Measurements from ENCODE around the gene DNAJA4. TPM values are rescaled to one million over a fixed set of nuclear protein-coding genes. Genes with fewer than 3 reads are reported as not detected.

Gene DNAJA4
- polyA plus RNA-seq, 1 of the 3 experiments (the other 2 are of a cell fraction), result 0.03 TPM

DNA sequence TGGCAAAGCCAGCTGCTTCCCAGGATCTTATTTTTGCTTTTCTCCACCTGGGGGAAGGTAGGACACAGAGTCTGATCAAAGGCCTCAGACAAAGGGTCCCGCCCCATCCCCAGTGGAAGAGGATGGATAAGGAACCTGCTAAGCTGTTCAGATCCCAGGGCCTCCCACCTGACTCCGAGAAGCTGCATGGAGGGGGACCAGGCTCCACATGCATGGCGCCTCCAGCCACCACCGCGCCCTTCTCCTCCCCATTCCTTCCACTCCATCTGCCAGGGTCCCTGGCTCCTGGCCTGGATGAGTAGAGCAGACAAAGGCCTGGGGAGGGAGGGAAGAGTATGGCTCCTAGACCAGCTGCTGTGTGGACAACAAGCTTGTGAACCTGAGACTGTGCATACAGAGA lies 55.8 kb downstream of the DNAJA4 start:
- H3K79me2 ChIP-seq (ENCODE audit: insufficient read depth), result no peaks in the 10 kb centered on the region
- TF ChIP-seq NFIC (IDR thresholded peaks at IDR 0.05; ENCODE audit: borderline replicate concordance) (no peak), ELF1 (IDR thresholded peaks at IDR 0.05) (no peak)
- TF ChIP-seq, protein P1, sequence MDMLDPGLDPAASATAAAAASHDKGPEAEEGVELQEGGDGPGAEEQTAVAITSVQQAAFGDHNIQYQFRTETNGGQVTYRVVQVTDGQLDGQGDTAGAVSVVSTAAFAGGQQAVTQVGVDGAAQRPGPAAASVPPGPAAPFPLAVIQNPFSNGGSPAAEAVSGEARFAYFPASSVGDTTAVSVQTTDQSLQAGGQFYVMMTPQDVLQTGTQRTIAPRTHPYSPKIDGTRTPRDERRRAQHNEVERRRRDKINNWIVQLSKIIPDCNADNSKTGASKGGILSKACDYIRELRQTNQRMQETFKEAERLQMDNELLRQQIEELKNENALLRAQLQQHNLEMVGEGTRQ (IDR thresholded peaks at IDR 0.05; ENCODE audit: borderline replicate concordance, low read depth, low read length), result no peak
- H2AFZ ChIP-seq (ENCODE audit: low read depth), result no peak overlapping the region
- no peak overlapping the region for H3K9ac ChIP-seq
- H3K27me3 ChIP-seq (ENCODE audit: insufficient read depth), result no peaks in the 10 kb centered on the region
- 80% methylated on average over 2 of the region's 5 CpGs for WGBS (ENCODE audit: low lambda C conversion rate)
- H4K20me1 ChIP-seq (ENCODE audit: insufficient read depth), result no peaks in the 10 kb centered on the region
- no peak overlapping the region for H3K4me2 ChIP-seq
- H3K27ac ChIP-seq (ENCODE audit: low read depth in 2 of 2, low read length in 1 of 2), result no peak overlapping the region
- no peaks in the 10 kb centered on the region for H3F3A ChIP-seq (replicated peaks; ENCODE audit: insufficient read depth)
- DNase-seq, result no peak
- no peak overlapping the region for H3K4me3 ChIP-seq (ENCODE audit: low read depth in 2 of 2, low read length in 1 of 2)
- POLR2A ChIA-PET, result interaction anchor here (1.5 kb wide), 1 partner anchor 117 kb away, joined by 4 read pairs; the partner anchor contains the start of gene IREB2
- no peaks in the 10 kb centered on the region for H3K9me2 ChIP-seq
- CTCF ChIA-PET, result interaction anchor here (1.3 to 31.8 kb wide), 3 partner anchors 10 to 162 kb away, joined by 3 to 772 read pairs (median 41); no protein-coding TSS in a partner anchor
- no peaks in the 10 kb centered on the region for H3K9me3 ChIP-seq
- H3K36me3 ChIP-seq (replicated peaks in 1 of 2; ENCODE audit: control insufficient read depth in 1 of 2, insufficient read depth in 2 of 2, low read length in 1 of 2), result no peaks in the 10 kb centered on the region
- H3K4me1 ChIP-seq (ENCODE audit: control insufficient read depth in 1 of 2, insufficient read depth in 2 of 2, low read depth in 1 of 2, low read length in 1 of 2), result peaks cover 3 to 39% of the 10 kb centered on the region in 2 experiments; a peak in 2 of 4 replicates

DNA sequence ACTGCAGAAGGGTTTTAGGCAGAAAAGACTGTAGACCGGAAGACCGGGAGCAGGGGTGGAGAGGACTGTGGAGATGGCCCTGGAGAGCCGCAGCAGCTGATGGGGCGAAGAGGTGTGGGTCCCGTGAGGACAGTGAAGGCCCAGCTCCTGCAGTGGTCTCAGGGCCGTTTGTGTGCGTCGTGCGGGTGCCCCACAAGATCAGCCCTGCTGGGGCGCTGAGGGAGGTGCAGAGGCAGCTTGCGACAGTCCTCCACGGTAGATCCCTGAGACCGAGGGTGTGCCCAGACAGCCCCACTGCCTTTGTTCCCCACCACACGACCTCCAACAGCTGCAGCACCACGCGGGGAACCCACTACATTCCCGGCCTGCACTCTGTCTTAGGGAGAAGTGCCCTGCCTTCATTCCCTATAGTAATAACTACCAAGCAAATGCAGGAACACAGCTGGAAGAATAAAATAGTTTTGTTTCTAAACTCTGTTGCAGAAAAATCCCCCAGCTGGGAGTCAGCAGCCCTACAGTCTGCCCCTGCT lies 56.7 kb downstream of the DNAJA4 start:
- peaks cover 3 to 38% of the 10 kb centered on the region in 2 experiments; a peak in 2 of 4 replicates for H3K4me1 ChIP-seq (ENCODE audit: control insufficient read depth in 1 of 2, insufficient read depth in 2 of 2, low read depth in 1 of 2, low read length in 1 of 2)
- H3K4me2 ChIP-seq, result no peak overlapping the region
- no peak overlapping the region for H3K9ac ChIP-seq
- POLR2A ChIA-PET, result interaction anchor here (1.5 kb wide), 1 partner anchor 116 kb away, joined by 4 read pairs; the partner anchor contains the start of gene IREB2
- WGBS (ENCODE audit: low lambda C conversion rate), result 87% methylated on average over 11 of the region's 17 CpGs
- no peak overlapping the region; the same call in 1 of the 2 replicates for H2AFZ ChIP-seq (ENCODE audit: low read depth)
- DNase-seq, result no peak
- H3K27me3 ChIP-seq (ENCODE audit: insufficient read depth), result no peaks in the 10 kb centered on the region
- H3K79me2 ChIP-seq (ENCODE audit: insufficient read depth), result no peaks in the 10 kb centered on the region
- H3K9me3 ChIP-seq, result no peaks in the 10 kb centered on the region
- no peaks in the 10 kb centered on the region for H3F3A ChIP-seq (replicated peaks; ENCODE audit: insufficient read depth)
- no peaks in the 10 kb centered on the region for H4K20me1 ChIP-seq (ENCODE audit: insufficient read depth)
- H3K9me2 ChIP-seq, result no peaks in the 10 kb centered on the region
- CTCF ChIA-PET, result interaction anchor here (0.9 to 31.8 kb wide), 5 partner anchors 9 to 161 kb away, joined by 3 to 772 read pairs (median 4); no protein-coding TSS in a partner anchor
- no peak overlapping the region for H3K4me3 ChIP-seq (ENCODE audit: low read depth in 2 of 2, low read length in 1 of 2)
- H3K36me3 ChIP-seq (replicated peaks in 1 of 2; ENCODE audit: control insufficient read depth in 1 of 2, insufficient read depth in 2 of 2, low read length in 1 of 2), result no peaks in the 10 kb centered on the region
- H3K27ac ChIP-seq (ENCODE audit: low read depth in 2 of 2, low read length in 1 of 2), result no peak overlapping the region
- TF ChIP-seq YY1 (IDR thresholded peaks at IDR 0.05; ENCODE audit: low read depth) (no peak), EZH2phosphoT487 (IDR thresholded peaks at IDR 0.05; ENCODE audit: borderline replicate concordance, low read depth) (no peak), GABPA (IDR thresholded peaks at IDR 0.05; ENCODE audit: low read depth) (no peak), SIN3A (IDR thresholded peaks at IDR 0.05; ENCODE audit: borderline replicate concordance, low read depth, low read length) (no peak), CHD2 (IDR thresholded peaks at IDR 0.05; ENCODE audit: low read length, partially characterized antibody) (no peak), SMC3 (IDR thresholded peaks at IDR 0.05; ENCODE audit: low read depth, low read length) (no peak), MEF2A (IDR thresholded peaks at IDR 0.05; ENCODE audit: borderline replicate concordance, low read depth) (no peak), RXRA (IDR thresholded peaks at IDR 0.05; ENCODE audit: borderline replicate concordance, low read depth) (no peak), FOXJ3 (CRISPR knock-in tag; IDR thresholded peaks at IDR 0.05) (no peak), JUND (IDR thresholded peaks at IDR 0.05) (no peak), FOSL2 (IDR thresholded peaks at IDR 0.05; ENCODE audit: borderline replicate concordance, low read depth) (no peak), TCF12 (IDR thresholded peaks at IDR 0.05) (no peak), TEAD4 (IDR thresholded peaks at IDR 0.05; ENCODE audit: borderline replicate concordance, insufficient read depth) (no peak)
- TF ChIP-seq, protein P2, sequence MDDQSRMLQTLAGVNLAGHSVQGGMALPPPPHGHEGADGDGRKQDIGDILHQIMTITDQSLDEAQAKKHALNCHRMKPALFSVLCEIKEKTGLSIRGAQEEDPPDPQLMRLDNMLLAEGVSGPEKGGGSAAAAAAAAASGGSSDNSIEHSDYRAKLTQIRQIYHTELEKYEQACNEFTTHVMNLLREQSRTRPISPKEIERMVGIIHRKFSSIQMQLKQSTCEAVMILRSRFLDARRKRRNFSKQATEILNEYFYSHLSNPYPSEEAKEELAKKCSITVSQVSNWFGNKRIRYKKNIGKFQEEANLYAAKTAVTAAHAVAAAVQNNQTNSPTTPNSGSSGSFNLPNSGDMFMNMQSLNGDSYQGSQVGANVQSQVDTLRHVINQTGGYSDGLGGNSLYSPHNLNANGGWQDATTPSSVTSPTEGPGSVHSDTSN (IDR thresholded peaks at IDR 0.05), result no peak
- TF ChIP-seq, protein P3, sequence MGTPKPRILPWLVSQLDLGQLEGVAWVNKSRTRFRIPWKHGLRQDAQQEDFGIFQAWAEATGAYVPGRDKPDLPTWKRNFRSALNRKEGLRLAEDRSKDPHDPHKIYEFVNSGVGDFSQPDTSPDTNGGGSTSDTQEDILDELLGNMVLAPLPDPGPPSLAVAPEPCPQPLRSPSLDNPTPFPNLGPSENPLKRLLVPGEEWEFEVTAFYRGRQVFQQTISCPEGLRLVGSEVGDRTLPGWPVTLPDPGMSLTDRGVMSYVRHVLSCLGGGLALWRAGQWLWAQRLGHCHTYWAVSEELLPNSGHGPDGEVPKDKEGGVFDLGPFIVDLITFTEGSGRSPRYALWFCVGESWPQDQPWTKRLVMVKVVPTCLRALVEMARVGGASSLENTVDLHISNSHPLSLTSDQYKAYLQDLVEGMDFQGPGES (IDR thresholded peaks at IDR 0.05; ENCODE audit: low read depth, low read length), result no peak
- TF ChIP-seq, protein P4, sequence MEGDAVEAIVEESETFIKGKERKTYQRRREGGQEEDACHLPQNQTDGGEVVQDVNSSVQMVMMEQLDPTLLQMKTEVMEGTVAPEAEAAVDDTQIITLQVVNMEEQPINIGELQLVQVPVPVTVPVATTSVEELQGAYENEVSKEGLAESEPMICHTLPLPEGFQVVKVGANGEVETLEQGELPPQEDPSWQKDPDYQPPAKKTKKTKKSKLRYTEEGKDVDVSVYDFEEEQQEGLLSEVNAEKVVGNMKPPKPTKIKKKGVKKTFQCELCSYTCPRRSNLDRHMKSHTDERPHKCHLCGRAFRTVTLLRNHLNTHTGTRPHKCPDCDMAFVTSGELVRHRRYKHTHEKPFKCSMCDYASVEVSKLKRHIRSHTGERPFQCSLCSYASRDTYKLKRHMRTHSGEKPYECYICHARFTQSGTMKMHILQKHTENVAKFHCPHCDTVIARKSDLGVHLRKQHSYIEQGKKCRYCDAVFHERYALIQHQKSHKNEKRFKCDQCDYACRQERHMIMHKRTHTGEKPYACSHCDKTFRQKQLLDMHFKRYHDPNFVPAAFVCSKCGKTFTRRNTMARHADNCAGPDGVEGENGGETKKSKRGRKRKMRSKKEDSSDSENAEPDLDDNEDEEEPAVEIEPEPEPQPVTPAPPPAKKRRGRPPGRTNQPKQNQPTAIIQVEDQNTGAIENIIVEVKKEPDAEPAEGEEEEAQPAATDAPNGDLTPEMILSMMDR (IDR thresholded peaks at IDR 0.05), result no peak
